CD4-positive, alpha-beta T cell (primary cell): Measurements from ENCODE around the gene RANBP3. TPM values are rescaled to one million over a fixed set of nuclear protein-coding genes. Genes with fewer than 3 reads are reported as not detected.
A peak's percentile ranks its signal among the peaks of the same experiment; 100 is the strongest.

ENCODE experiments used
- ATAC-seq: fragments of 200-7000 bp; cut with Tn5 transposase; one replicate; pipeline ENCODE4 v1.10.0; 2022; ENCODE audit warnings: mild to moderate bottlenecking; ENCODE audit not compliant: poor library complexity
- CTCF ChIA-PET: fragments of 350-600 bp; sonication (Branson Sonifier 250); formaldehyde crosslinking; loops from one replicate; lab custom pipeline; 2021; ENCODE audit warnings: antibody characterized with exemption, inconsistent platforms; lab: Charles Lee
- POLR2A ChIA-PET: fragments of 350-600 bp; sonication (Branson Sonifier 250); formaldehyde crosslinking; loops from one replicate; lab custom pipeline; 2021; ENCODE audit warnings: antibody characterized with exemption, inconsistent platforms; lab: Charles Lee
- DNase-seq, 14 experiments: peaks; one replicate each; pipeline ENCODE4 v3.0.0-alpha.2; 2013 to 2020; ENCODE audit warnings: mixed read lengths in 2 of 14
- H3K27ac ChIP-seq, 2 donors: one replicate each; pipeline versions ENCODE4 v1.5.1 to v1.7.0; 2013; ENCODE audit warnings: low read length in 2 of 2, low read depth in 1 of 2, mild to moderate bottlenecking in 1 of 2
- H3K27me3 ChIP-seq, 2 experiments: 1 replicate in 1 of 2; 2 replicates in 1 of 2; pipeline versions ENCODE4 v1.6.1 to v1.7.0; 2013; ENCODE audit warnings: low read length in 2 of 2, control low read depth in 1 of 2, mild to moderate bottlenecking in 1 of 2, moderate library complexity in 1 of 2; ENCODE audit not compliant: insufficient read depth in 2 of 2, control insufficient read depth in 1 of 2
- H3K36me3 ChIP-seq: one replicate; pipeline ENCODE4 v1.6.1; 2013; ENCODE audit warnings: low read length, control low read depth; ENCODE audit not compliant: insufficient read depth
- H3K4me1 ChIP-seq: one replicate; pipeline ENCODE4 v1.6.1; 2013; ENCODE audit warnings: low read length, control low read depth; ENCODE audit not compliant: insufficient read depth
- H3K4me3 ChIP-seq: one replicate; pipeline ENCODE4 v1.5.1; 2013; ENCODE audit warnings: mild to moderate bottlenecking, low read length, moderate library complexity
- H3K9me3 ChIP-seq, 2 experiments: 1 replicate in 1 of 2; 2 replicates in 1 of 2; pipeline versions ENCODE4 v1.6.1 to v1.7.0; 2013; ENCODE audit warnings: low read length in 2 of 2, mild to moderate bottlenecking in 2 of 2, control low read depth in 1 of 2, moderate library complexity in 1 of 2; ENCODE audit not compliant: control insufficient read depth in 1 of 2, insufficient read depth in 1 of 2
- H3K27ac Mint-ChIP-seq: one replicate; pipeline ENCODE4 v1.8.0; 2020; ENCODE audit warnings: mixed read lengths
- H3K27me3 Mint-ChIP-seq: one replicate; pipeline ENCODE4 v1.8.0; 2021; ENCODE audit warnings: mixed read lengths
- H3K36me3 Mint-ChIP-seq: one replicate; pipeline ENCODE4 v1.8.0; 2021; ENCODE audit warnings: low read depth, mixed read lengths
- H3K4me1 Mint-ChIP-seq: one replicate; pipeline ENCODE4 v1.8.0; 2021; ENCODE audit warnings: low read depth, mixed read lengths
- H3K4me3 Mint-ChIP-seq: one replicate; pipeline ENCODE4 v1.8.0; 2020; ENCODE audit warnings: mild to moderate bottlenecking, mixed read lengths
- H3K9me3 Mint-ChIP-seq: one replicate; pipeline ENCODE4 v1.8.0; 2020; ENCODE audit warnings: mixed read lengths
- intact Hi-C, 2 experiments: fragments of 100-400 bp; cut with DNase I in 1 of 2; cut with micrococcal nuclease in 1 of 2; formaldehyde crosslinking; loops; one replicate each; pipeline versions ENCODE4 v1.15.1 to v1.9.0; 2023 to 2025; cut with DNase I, micrococcal nuclease
- total RNA-seq, 174 experiments: library from RNA in 2 of 174; stranded (reverse) in 2 of 174; gene quantifications; one replicate each; pipeline ENCODE4 v1.2.3 and lab custom pipeline; 2021 to 2026
- TF ChIP-seq, protein P1 (sequence below): fragments of 200-600 bp; IDR thresholded peaks from one replicate; pipeline ENCODE4 v1.8.0; 2022; ENCODE audit warnings: antibody characterized with exemption, mild to moderate bottlenecking

Gene RANBP3
- total RNA-seq, 2 experiments from 2014 or later, result 82.7 to 88.7 TPM

DNA sequence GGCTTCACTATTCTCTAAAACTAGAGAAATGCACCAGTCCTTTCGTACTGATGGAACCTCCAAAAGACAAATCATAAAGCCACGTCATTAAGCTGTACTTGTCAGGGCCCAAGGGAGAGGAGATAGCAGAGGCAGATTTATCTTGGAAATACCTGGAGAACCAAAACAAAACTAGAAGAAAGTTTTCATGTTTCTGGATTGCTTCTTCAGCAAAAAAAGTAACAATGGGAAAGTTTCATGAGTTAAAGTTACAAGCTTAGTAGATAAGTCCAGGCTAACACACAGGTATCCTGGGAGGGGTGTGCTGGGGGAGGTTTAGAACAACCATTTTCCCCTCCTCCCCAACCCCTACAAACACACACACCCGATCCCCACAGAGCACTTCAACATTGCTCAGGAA lies 21.6 kb downstream of the RANBP3 start:
- H3K36me3 Mint-ChIP-seq, result peaks cover 24% of the 10 kb centered on the region
- Histone ChIP-seq H3K27me3 (no peaks in the 10 kb centered on the region), H3K27ac (no peak overlapping the region), H3K4me3 (no peak overlapping the region), H3K4me1 (peaks cover 88% of the 10 kb centered on the region), H3K36me3 (peaks cover 17% of the 10 kb centered on the region), H3K9me3 (no peaks in the 10 kb centered on the region)
- no peaks in the 10 kb centered on the region for H3K27me3 Mint-ChIP-seq
- DNase-seq (no peak), ATAC-seq (no peak)
- peaks cover 93% of the 10 kb centered on the region for H3K4me1 Mint-ChIP-seq
- CTCF ChIA-PET, result interaction anchor here (2.4 kb wide), 1 partner anchor 12 kb away, joined by 8 read pairs; no protein-coding TSS in a partner anchor
- POLR2A ChIA-PET, result interaction anchor here (2.1 kb wide), 1 partner anchor 52 kb away, joined by 8 read pairs; the partner anchor contains the start of genes NDUFA11 and VMAC
- TF ChIP-seq, protein P1, sequence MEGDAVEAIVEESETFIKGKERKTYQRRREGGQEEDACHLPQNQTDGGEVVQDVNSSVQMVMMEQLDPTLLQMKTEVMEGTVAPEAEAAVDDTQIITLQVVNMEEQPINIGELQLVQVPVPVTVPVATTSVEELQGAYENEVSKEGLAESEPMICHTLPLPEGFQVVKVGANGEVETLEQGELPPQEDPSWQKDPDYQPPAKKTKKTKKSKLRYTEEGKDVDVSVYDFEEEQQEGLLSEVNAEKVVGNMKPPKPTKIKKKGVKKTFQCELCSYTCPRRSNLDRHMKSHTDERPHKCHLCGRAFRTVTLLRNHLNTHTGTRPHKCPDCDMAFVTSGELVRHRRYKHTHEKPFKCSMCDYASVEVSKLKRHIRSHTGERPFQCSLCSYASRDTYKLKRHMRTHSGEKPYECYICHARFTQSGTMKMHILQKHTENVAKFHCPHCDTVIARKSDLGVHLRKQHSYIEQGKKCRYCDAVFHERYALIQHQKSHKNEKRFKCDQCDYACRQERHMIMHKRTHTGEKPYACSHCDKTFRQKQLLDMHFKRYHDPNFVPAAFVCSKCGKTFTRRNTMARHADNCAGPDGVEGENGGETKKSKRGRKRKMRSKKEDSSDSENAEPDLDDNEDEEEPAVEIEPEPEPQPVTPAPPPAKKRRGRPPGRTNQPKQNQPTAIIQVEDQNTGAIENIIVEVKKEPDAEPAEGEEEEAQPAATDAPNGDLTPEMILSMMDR, result no peak
- no peak overlapping the region for H3K4me3 Mint-ChIP-seq
- H3K9me3 Mint-ChIP-seq, result no peaks in the 10 kb centered on the region
- peak overlapping the region; percentile 98 for H3K27ac Mint-ChIP-seq
- intact Hi-C loops, result no loop called here

DNA sequence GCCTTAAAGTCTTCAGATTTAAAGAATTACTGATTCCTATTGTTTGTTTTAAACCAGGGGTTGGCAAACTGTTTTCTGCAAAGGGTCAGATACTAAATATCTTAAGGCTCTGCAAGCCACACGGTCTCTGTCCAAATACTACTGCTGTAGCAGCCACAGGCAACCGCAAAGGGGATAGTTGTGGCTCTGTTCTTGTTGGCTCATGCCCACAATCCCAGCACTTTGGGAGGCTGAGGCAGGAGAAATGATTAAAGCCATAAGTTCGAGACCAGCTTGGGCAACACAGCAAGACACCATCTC lies 22.4 kb downstream of the RANBP3 start:
- peak overlapping the region; percentile 20 for H3K4me3 Mint-ChIP-seq
- H3K27ac ChIP-seq, result no peak overlapping the region
- CTCF ChIA-PET, result interaction anchor here (2.4 kb wide), 1 partner anchor 13 kb away, joined by 8 read pairs; no protein-coding TSS in a partner anchor

DNA sequence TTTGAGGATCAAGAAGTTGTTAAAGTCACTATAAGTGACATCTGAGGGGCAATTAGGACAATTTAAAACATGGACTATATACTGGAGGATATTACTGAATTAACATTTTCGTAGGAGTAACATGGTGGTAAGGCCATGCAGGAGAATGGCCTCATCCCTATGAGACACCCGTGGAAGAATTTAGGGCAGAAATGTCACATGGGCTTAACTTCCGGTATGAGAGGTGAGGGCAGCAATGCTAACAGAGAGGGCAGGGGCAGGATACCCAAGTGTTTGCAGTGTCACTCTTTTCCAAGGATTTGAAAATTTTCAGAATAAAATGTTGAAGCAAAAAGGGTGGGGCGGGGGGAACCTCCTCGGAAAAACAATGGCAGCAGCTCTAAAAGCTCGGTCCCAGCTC lies 23.6 kb downstream of the RANBP3 start:
- Histone ChIP-seq H3K9me3 (no peaks in the 10 kb centered on the region), H3K27me3 (no peaks in the 10 kb centered on the region), H3K36me3 (peaks cover 23% of the 10 kb centered on the region), H3K4me3 (no peak overlapping the region), H3K27ac (peak overlapping the region; percentile 37 to 55), H3K4me1 (peaks cover 88% of the 10 kb centered on the region)
- intact Hi-C loops, result no loop called here
- CTCF ChIA-PET, result interaction anchor here (1.1 kb wide), 1 partner anchor 7 kb away, joined by 3 read pairs; no protein-coding TSS in a partner anchor
- peaks cover 24% of the 10 kb centered on the region for H3K36me3 Mint-ChIP-seq
- H3K27me3 Mint-ChIP-seq, result no peaks in the 10 kb centered on the region
- TF ChIP-seq, protein P1, result no peak
- H3K27ac Mint-ChIP-seq, result peak overlapping the region; percentile 92
- ATAC-seq (no peak), DNase-seq (no peak)
- no peaks in the 10 kb centered on the region for H3K9me3 Mint-ChIP-seq
- peak overlapping the region; percentile 50 for H3K4me3 Mint-ChIP-seq
- POLR2A ChIA-PET, result interaction anchor here (0.7 to 2.1 kb wide), 4 partner anchors 8 to 505 kb away, joined by 3 to 7 read pairs (median 6); partner anchors contain the start of genes NDUFA11 and SLC25A23
- H3K4me1 Mint-ChIP-seq, result peaks cover 94% of the 10 kb centered on the region

More for the DNA sequence above, 22.4 kb downstream of the RANBP3 start:
- TF ChIP-seq, protein P1, result no peak
- ATAC-seq, result no peak
- H3K36me3 Mint-ChIP-seq, result peaks cover 24% of the 10 kb centered on the region
- H3K4me1 Mint-ChIP-seq, result peaks cover 94% of the 10 kb centered on the region
- peaks cover 21% of the 10 kb centered on the region for H3K36me3 ChIP-seq
- no peaks in the 10 kb centered on the region for H3K9me3 Mint-ChIP-seq
- no peak for DNase-seq
- no peaks in the 10 kb centered on the region for H3K27me3 Mint-ChIP-seq
- peak overlapping the region; percentile 98 for H3K27ac Mint-ChIP-seq
- no peaks in the 10 kb centered on the region for H3K9me3 ChIP-seq
- peaks cover 88% of the 10 kb centered on the region for H3K4me1 ChIP-seq
- POLR2A ChIA-PET, result interaction anchor here (2.1 kb wide), 1 partner anchor 51 kb away, joined by 8 read pairs; the partner anchor contains the start of genes NDUFA11 and VMAC
- no peaks in the 10 kb centered on the region for H3K27me3 ChIP-seq
- intact Hi-C loops, result no loop called here
- H3K4me3 ChIP-seq, result no peak overlapping the region
